SHP77 treated with DMSO at 0.1 percent for 48 hours (cell line): ENCODE data around the gene NELFB.

Experiments
- DNase-seq: peaks from one replicate; lab custom pipeline; 2025; lab: John Stamatoyannopoulos, UW

NELFB gene

DNA sequence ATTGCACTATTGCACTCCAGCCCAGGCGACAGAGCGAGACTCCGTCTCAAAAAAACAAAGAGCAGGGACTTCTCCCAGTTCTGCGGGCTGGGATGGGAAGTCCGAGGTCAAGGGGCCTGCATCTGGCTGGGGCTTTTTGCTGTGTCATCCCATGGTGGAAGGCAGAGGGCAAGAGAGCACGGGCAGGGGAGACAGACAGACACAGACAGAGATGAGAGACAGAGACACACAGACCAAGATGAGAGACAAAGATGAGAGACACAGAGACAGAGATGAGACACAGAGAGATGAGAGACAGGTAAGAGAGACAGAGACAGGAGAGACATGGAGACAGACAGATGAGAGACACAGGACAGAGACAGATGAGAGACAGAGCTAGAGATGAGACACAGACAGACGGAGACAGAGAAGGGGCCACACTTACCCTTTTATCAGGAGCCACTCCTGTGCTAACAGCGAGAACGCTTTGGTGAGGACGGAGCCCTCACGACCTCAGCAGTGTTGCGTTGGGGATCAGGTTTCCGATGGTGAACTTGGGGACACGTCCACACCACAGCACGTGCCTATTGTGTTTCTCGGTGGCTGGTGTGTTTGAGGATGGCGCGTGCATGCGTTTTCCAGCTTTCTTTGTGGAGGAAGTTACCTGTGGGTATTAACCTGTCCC, 13.5 kb downstream of the NELFB start:
- DNase-seq: no peak

DNA sequence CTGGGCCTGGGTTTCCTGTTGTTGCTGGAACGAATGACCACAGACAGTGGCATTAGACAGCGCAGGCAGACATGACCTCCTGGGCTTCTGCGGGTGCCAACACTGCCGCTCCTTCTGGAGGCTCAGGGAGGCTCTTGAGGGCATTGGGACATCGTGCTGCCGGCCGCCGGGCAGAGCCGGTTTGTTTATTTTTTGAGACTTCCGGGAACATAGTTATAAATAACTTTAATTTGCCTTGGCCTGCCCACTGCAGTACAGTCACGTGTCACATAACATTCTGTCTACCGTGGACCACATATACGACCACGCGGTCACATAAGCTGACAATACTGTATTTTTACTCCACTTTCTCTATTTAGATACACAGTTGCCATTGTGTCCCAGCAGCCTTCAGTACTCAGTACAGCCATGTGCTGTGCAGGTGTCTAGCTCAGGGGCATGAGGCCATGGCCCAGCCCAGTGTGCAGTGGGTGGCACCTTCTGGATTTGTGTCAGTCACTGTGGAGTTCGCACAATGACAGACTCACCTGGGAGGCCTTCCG, 14.2 kb downstream of the NELFB start:
- peak; percentile 45 for DNase-seq

DNA sequence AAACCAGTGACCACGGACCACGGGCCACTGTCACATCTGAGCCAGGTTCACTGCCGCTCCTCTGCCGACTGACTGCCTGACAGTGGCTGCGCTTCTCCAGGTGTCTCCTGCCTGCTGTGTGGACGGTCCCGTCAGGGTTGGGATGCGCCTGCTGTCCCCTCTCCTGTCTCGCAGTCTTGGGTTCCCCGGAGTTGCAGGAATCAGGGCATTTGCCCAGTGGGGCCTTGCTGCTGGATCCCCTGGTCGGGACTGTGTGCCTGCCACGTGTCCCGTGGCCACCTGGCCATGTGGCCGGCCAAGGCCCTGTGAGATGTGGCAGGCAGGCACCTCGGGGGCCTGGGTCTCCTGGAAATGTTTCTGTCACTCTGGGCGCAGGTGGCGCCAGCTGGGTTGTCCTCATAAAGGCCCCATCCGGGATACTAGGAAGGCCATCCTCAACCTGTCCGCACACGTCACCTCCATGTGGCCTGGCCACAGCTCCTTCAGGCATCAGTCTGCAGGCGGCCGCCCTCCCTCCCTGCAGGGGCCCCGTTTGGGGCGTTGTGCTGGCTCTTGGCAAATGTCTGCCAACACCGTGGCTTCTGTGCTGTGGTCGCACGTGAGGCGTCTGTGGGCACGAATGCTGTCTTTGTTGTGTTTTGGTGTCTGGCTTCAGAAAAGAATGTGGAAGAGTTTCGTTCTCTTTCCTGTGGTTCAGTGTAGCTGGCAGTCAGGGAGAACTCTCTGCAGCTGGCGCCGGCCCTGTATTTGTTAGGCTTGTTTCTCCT, 16.0 kb downstream of the NELFB start:
- no peak for DNase-seq

DNA sequence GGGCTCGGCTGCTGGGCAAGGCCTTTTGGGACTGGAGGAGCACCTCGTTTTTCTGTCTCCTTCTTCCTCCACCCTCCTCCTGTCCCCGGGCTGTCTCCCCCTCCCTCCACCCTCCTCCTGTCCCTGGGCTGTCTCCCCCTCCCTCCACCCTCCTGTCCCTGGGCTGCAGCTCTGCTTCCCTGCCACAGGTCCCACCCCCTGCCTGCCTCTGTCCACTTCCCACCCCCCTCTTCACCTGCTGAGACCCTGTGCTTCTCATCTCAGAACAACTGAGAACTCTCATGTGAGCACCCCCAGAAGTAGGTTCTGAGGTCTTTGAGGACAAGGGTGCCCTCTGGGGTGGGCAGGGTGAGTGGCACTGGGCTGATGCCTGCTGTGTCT, 16.6 kb downstream of the NELFB start:
- DNase-seq: no peak

DNA sequence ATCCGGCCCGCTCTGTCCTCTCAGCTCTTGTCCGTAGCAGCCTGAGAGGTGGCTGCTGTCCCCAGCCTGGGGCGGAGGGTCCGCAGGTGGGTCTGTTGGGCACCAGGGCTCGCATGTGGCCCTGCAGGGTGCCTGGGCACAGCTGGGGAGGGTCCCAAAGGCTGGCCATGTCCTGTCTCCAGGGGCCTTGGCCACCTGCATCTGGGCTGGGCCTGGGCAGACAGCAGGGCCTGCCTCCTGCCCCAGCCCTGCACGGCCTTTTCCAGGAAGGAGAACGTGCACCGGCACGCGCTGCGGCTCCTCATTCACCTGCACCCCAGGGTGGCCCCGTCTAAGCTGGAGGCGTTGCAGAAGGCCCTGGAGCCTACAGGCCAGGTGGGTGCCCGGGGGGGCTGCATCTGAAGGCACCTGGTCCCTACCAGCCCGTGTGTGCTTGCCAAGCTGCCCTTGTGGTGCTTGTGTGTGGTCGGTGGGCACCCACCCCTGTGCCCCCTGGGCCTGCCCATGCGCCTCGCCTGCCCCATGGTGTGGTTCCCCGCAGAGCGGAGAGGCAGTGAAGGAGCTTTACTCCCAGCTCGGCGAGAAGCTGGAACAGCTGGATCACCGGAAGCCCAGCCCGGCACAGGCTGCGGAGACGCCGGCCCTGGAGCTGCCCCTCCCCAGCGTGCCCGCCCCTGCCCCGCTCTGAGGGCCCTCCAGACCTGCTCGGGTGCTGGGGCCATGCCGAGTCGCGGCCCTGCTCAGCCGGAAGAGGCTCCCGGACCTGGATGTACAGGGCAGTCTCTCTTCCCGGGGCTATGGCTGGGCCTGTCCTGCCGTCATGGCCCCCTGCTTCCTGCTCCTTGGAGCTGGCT, 17.3 kb downstream of the NELFB start:
- no peak for DNase-seq

DNA sequence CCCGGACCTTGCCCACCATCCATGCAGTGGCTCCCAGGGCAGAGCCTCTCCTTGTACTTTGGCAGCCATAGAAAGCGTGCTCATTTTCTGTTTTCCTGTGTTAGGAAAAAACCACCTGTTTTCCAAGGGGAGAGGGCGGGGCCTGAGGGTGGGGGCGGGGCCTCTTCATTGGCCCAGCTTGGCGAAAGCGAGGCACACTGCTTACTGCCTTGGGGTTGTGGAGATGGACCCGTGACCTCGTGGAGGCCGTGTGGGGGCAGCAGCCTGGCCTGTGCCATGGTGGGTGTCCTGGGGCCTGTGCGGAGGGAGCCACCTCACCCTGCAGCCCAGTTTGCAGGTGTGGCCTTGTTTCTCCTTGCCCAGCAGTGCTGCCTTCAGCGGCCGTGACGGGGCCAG, 18.0 kb downstream of the NELFB start:
- no peak for DNase-seq

DNA sequence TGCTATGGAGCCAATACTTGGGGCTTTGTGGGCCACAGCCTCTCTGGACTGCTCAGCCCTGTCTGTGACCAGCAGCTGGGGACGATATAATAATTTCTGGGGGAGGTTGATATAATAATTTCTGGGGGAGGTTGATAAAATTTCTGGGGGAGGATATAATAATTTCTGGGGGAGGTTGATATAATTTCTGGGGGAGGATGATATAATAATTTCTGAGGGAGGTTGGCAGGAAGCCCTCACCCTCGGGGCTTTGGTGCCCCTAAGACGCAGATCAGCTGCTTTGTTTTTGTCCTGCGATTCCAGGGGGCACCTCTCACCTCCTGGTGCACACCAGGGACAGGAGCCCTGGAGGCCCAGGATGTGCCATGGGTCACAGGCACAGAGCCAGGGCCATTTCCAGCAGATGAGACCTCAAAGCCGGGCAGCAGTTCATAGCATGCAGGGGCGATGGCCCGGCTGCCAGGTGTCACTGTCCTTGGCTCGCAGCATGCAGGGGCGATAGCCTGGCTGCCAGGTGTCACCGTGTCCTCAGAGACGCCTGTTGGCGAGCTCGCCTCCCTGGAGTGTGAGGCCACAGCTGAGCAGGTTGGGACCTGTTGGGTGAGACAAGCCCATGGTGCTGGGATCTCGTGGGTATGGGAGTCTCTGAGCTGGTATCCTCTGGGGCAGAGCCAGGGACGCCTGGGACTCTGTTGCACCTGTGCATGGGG, 18.6 kb downstream of the NELFB start:
- peak; percentile 38 for DNase-seq

DNA sequence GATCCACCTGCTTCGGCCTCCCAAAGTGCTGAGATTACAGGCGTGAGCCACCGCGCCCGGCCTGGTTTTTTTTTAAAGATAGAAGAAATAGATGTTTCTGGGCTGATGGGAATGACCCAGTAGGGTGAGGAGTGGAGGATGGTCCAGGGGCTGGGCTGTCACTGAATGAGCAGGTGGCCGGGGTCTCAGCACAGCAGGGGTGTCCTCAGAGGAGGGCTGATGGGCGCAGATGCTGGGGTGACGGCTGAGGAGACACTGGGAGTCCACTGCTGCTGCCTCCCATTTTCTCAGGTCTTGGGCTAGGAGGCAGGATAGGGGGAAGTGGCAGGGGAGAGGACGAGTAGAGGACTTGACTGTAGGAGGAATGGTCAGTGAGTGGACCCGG, 20.1 kb downstream of the NELFB start:
- no peak for DNase-seq

GRCh38 chr9:137275588-137276472, 20.7 kb downstream of the NELFB start:
- no peak for DNase-seq

DNA sequence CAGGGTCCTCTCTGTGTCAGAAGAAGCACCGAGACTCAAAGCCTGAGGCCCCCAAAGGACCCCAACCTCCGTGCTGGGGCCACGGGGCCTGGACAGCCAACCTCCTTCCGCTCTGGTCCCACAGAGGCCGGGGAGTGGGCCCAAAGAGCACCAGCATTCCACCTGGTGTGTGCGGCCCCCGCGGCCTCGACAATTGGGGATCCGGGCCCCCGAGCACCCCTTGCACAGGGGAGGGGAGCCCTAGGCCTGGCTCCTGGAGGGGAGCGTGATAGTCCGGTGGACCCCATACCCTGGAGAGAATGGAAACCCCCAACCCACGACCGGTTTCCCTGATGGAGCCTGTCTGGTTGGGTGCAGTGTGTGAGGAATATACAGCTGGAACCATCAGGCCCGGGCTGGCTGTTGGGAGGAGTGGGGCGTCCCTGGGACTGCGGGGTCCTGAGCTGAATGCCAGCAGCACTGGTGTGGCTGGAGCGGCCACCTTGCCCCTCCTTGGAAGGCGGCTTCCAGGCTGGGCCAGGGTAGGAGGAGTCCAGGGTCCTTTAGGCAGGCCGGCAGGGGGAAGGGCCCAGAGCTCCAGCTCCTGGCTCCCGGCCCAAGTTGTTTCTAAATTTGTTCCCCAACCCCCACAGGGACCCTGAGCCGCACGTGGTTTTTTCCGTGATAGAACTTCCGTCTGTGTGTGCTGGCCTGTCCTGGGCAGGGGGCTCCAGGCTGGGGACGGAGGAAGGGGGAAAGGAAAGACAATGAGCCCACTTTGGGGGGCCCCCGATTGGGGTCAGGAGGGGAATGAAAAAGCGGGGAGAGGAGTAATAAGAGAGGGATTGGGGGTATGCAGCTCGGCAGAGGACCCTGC, 21.6 kb downstream of the NELFB start:
- no peak for DNase-seq

DNA sequence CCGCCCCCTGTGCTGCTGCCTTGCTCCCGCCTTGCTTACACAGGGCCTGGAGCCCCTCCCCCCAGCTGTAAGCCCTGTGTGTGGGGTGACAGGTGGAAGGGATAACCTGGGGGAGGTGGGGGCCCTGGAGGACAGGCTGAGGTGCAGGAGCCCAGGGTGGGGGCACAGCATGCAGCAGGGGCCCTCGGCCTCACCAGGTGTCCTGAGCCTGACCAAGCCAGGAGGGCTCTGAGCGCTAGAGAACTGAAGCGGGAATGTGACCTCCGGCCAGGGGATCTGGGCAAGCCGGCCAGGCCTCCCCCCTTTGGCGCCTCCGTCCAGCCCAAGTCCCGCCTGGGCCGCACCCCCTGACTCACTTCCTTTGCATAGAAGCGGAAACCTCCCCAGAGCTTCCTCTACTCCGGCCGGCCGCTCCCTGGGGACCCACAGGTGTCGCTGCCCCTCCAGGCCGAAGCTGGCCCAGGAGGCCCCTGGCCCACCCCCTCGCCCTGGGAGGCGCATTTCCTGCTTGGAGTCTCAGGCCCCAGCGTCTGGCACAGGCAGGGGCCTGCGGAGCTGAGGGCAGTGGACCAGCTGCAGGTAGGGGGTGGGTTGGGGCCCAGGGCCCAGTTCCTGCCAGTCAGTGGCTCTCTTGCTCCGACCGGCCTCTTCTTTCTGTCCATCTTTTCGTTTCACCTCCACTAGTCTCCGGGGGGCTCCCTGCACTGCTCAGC, 22.4 kb downstream of the NELFB start, which contains the start of gene TOR4A:
Gene TOR4A (plus strand): TSS at position 398 of the 713 bp plus-strand sequence. CDS start 964 bp downstream, outside the sequence.
- DNase-seq: no peak

GRCh38 chr9:137278061-137278701, 23.1 kb downstream of the NELFB start:
- no peak for DNase-seq

- no peak for DNase-seq
Measured at GRCh38 chr9:137278721-137279711, 23.9 kb downstream of the NELFB start.

- DNase-seq: no peak
Measured at GRCh38 chr9:137279741-137280473, 24.8 kb downstream of the NELFB start.

DNA sequence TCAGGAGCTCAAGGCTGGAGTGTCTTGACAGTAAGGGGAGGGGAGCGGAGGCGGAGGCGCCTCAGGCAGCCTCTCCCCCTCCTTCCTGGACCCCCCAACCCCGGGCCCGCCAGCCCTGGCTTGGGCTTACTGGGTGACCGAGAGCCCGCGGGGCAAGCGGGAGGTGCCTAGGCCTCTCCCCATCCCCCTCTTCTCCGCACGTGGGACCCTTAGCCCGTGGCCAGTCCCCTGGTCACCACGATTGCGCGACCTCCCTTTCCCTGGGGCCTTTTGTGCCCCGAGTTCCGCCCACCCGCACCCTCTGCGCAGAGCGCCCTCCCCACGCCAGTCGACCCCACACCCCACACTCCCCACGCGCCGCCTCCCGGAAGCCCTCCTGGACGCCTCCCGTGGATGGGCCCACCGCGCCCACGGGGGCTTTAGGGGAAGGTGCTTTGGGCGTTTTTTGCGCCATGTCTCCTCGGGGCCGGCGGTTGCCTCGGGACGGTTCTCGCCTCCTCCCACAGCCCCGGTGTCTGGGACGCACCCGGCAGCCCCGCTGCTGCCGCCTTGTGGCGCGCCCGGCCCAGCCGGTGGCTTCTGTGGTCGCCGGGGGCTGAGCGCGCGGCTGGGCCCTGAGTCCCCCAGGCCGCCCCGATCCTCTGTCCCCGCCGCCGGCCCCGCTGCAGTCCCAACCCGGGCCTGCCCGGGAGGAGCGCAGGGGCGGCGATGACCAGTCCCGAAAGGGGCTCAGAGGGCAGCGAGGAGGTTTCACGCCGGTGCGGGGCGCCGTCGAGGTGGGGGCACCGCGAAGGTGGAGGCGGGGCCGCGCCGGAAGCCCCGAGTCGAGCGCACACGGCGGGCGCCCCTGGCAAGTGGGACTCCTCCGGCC, 25.6 kb downstream of the NELFB start:
- no peak for DNase-seq
